Measurements from ENCODE around the gene JPH4. TPM values are rescaled to one million over a fixed set of nuclear protein-coding genes. Genes with fewer than 3 reads are reported as not detected.

JPH4 gene
- total RNA-seq, 1 experiment from 2014 or later, result under 0.01 TPM

GRCh38 chr14:23580152-23580926, 1.7 kb upstream of the JPH4 start:
- no peak for DNase-seq (ENCODE audit: low read depth)

GRCh38 chr14:23579739-23580138, 1.1 kb upstream of the JPH4 start:
- no peak for DNase-seq (ENCODE audit: low read depth)

GRCh38 chr14:23579311-23579630, 681 bp upstream of the JPH4 start:
- no peak for DNase-seq (ENCODE audit: low read depth)

GRCh38 chr14:23577710-23578392, 739 bp downstream of the JPH4 start:
- DNase-seq (ENCODE audit: low read depth), result no peak

- no peak for DNase-seq (ENCODE audit: low read depth)
Measured at GRCh38 chr14:23577004-23577681, 1.4 kb downstream of the JPH4 start.

DNA sequence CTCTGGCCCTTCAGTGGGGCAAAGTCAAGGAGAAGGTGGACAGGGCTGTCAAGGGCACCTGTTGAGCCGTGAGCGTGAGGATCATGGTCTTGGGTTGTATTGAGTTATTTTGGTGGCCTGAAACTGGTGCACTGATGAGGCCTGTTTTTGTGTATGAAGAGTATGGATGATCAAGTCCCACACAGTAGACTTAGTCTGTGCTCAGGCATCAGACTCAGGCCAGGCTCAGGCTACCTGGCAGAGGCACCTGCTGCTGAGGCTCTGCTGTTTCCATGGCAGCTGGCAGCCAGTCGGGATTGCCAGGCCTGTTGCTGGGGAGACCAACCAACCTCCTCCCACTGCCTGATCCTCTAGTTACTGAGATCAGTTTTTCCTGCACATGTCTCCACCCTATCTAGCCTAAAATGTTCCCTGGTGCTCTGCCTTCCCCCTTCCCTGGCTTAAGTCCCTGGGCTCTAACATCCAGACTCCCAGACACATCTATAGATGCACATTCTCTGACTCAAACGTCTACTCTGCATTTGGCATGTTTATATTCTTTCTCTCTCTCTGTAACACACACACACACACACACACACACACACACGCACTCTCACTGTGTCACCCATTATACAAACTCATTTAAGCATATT, 5.1 kb downstream of the JPH4 start:
- no peak for DNase-seq (ENCODE audit: low read depth)

- DNase-seq (ENCODE audit: low read depth), result no peak
Measured at GRCh38 chr14:23572836-23573235, 5.8 kb downstream of the JPH4 start.

DNA sequence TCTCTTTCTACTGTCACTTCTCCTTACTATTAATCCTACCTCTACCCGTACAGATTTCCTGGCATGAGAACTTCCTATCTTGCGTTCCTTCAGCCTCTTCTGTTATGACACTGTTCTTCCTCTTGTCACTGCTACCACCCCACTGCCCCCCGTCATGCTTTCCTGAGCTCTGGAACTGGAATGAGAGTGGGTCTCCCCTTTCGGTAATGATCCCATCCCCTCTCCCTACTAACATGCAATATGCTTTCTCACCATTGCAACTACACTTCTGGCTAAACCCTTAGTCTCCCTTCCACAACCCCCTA, 6.1 kb downstream of the JPH4 start:
- no peak for DNase-seq (ENCODE audit: low read depth)

DNA sequence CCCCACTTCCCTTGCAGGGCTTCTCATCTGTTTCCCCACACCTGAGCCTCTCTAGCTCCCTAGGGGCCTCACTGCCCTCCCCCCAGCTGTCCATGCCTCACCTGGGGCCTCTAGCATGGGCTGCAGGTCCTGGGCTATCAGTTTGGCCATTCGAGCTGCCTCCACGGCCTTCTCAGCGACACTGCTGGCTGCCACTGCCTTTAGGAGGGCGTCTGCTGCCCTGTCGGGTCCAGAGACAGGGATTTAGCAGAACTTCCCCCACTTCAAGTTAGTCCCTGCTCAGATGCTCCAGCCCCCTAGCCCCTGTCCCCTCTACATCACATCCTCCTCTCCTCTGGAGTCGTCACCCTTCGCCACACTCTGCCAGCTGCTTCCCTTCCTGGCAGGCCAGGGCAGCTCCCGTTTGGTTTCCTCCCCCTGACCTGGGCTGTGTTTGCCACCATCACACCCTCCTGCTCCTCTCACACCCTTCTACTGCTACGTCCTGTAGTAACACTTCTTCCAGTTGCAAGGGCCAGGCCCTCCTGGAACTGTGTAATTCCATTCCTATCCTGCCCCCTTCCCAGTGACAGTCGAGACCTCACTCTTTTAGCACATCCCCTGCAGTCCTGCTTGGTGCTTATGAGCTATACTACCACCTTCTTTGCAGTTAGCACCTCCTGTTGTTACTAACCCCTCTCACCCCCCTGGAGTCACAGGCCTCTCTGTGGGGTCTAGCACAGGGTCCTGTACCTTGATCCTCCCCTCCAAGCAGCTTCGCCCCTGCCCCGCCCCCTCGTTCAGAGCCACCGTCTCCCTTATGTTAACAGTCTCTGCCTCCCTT, 6.7 kb downstream of the JPH4 start:
- DNase-seq (ENCODE audit: low read depth), result no peak

DNA sequence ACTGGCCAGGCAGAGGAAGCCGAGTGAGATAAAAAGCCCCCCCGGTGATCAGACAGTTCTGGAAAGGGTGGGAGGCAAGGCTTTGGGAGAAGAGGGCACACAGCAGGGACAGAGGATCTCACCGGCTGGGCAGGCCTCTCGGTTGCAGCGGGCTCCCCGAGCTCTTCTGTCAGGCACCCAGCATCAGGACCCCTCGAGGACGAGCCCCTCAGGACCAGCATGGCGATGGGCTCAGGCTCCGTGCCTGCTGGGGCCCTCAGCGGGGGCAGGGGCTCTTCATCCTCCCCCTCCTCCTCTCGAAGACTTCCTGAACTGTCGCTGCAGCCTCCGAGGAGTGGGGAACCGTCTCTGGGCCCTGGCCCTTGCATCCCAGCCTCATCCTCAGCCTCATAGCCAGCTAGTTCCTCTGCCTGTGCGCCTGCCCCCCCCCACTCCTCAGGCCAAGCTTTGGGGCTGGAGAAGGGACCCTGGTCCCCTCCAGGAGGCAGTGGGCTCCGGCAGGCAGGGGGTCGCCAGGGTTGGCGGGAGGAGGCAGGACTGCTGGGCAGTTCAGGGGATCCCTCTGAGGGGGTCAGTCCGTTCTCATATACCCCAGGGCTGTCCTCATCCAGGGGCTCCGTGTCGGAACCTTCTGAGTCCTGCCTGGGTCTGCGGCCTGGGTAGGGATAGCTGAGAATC, 7.6 kb downstream of the JPH4 start:
- DNase-seq (ENCODE audit: low read depth), result no peak

- DNase-seq (ENCODE audit: low read depth), result no peak
Measured at GRCh38 chr14:23569443-23570151, 9.0 kb downstream of the JPH4 start.

DNA sequence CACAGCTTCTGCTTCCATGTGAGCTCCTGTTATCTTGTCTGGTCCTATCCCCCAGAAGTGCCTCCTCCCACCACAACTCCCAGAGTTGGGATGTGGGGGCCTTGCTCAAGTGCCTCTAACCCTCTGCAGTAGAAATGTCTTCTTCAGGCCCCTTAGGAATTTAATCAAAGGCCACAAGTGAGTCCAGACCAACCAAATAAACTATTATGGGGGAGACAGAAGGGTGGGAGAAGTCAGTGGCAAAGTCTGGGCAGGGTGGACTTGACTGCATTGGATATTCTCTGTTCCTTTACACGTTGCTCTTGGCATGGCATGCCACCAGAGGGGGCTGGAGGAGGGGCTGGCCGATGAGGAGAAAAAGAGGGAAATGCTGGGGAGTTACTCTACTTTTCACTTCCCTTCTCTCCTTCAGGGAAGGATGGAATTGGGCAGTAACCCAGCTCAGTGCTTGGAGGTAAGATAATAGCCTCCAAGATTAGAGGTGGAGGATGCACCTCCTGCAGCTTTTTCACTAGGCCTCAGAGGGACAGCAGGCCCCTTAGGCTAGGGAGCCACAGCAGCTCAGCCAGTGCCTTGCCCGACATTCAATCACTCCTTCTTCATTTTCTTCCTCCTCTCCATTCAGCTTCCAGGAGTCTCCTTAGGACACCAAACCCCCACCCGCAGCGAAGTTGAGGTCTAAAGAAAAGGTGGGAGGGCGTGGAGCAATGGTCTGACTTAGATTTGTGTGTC, 9.8 kb downstream of the JPH4 start:
- DNase-seq (ENCODE audit: low read depth), result no peak

- DNase-seq (ENCODE audit: low read depth), result no peak
Measured at GRCh38 chr14:23568021-23568599, 10.5 kb downstream of the JPH4 start.

GRCh38 chr14:23567186-23568020, 11.2 kb downstream of the JPH4 start, which contains the start of gene AP1G2:
Gene AP1G2 (minus strand): TSS chr14:23567791. CDS start chr14:23567314, 477 bp downstream.
- peak; percentile 64 for DNase-seq (ENCODE audit: low read depth)

DNA sequence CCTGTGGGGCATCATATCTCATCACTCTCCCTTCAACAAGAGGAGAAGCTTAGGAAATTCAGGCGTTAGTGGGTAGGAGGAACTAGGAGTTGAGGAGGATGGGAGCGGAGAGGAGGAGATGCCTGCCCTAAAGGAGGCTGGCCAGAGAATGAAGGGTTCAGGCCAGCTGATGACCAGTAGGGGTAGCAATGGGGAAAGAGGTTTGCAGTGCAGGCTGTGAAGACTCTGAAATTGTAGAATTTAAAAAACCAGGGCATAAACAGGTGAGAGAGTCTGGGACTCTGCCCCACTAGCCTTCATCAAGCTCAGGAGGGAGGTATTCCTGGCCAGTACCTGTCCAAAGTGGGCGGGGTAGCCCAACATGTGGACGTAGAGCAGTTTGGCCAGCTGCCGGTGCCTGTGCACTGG, 11.8 kb downstream of the JPH4 start:
- no peak for DNase-seq (ENCODE audit: low read depth)

DNA sequence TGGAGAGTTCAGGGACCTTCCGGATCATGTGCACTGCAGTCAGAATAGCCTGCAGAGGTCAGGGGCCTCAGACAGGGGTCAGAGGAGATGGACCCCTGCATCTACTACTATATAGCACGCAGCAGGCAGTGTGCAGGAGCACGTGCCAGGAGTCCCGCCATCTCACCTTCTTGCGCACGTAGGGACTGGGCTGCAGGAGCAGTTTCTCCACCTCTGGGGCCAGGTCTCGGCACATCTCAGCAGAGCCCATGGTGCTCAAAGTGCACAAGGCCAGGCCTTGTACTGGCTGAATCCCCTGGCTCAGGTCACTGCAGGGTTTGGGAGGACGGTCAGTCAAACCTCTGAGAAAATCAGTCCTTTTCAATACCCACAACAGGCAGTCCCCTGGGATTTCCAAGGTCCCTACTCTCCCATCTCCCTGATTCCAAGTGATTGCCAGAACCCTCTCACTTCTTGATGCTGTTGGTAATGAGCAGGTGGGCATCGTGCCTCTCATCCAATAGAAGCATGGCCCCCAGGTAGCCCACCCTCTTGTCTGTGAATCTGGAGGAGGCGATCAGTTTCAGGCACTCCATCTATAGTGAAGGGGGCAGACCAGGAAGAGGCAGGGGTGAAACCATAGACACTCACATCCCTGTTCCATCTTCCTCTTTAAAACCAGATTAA, 12.3 kb downstream of the JPH4 start:
- DNase-seq (ENCODE audit: low read depth), result no peak

DNA sequence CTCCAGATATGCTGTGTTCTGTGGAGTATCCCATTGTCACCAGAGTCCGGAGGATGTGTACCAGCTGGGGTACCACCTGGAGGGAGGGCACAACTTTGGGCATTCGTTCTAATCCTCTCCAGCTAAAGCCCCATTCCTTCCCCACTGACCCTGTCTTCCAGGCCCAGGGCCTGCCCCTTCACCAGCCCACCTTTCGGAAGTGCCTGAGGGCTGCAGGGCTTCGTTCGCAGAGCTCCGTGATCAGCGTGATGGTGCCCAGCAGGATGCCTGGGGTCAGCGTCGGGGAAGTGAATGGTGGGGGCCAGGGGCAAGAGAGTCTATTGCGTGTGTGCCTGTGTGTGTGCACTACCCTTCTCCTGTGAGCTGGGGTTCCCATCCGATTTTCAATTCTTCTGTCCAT, 13.0 kb downstream of the JPH4 start:
- no peak for DNase-seq (ENCODE audit: low read depth)

DNA sequence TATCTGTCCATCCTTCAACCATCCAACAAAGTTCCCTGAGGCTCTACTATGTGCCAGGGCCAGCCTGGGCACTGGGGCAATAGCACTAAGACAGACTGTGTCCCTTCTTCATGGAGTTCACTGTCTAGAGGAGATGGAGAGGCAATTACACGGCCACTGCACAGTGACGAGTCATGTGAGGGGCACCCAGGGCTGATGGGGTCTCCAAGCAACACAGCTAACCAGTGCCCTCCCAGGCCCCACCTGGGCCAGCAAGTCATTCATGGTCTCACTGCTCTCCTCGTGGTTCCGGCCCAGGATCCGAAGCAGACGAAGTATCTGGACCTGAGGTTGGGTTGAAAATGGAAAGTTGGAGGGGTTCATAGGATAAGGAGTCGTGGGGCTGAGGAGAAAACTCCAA, 13.7 kb downstream of the JPH4 start:
- no peak for DNase-seq (ENCODE audit: low read depth)

All from RPMI7951 (cell line).